SK-N-SH (cell line): ENCODE measurements around the gene DISP2. TPM values are rescaled to one million over a fixed set of nuclear protein-coding genes. Genes with fewer than 3 reads are reported as not detected.

Experiments used
- CTCF ChIA-PET: fragments of 300-600, 350-600 bp; formaldehyde crosslinking; extraction: SDS; loops from one replicate; lab custom pipeline; 2021; lab: Yijun Ruan, JAX
- POLR2A ChIA-PET: fragments of 350-600 bp; sonication (Branson Sonifier 250); formaldehyde crosslinking; extraction: SDS; loops from one replicate; lab custom pipeline; 2020; ENCODE audit warnings: antibody characterized with exemption, inconsistent platforms; lab: Yijun Ruan, JAX
- DNase-seq: peaks from one replicate; pipeline ENCODE4 v3.0.0; 2012
- H2AFZ ChIP-seq: fragments of 200-600 bp; sonication (generic); 2 replicates; pipeline ENCODE4 v1.8.1; 2016; ENCODE audit warnings: antibody characterized with exemption, mild to moderate bottlenecking, low read depth
- H3F3A ChIP-seq: fragments of 200-600 bp; sonication (generic); replicated peaks from 2 replicates; pipeline ENCODE3; 2016; ENCODE audit warnings: antibody characterized with exemption, mild to moderate bottlenecking; ENCODE audit not compliant: insufficient read depth
- H3K27ac ChIP-seq, 2 experiments: fragments of 200-500 bp in 1 of 2; fragments of 200-600 bp in 1 of 2; sonication (Bioruptor generic) in 1 of 2; sonication (generic), shearing (Covaris generic) in 1 of 2; 2 replicates each; pipeline versions ENCODE4 v1.5.1 to v1.6.1; 2014 to 2016; ENCODE audit warnings: low read depth in 2 of 2, inconsistent platforms in 1 of 2, low read length in 1 of 2, mild to moderate bottlenecking in 1 of 2, mixed read lengths in 1 of 2
- H3K27me3 ChIP-seq: fragments of 200-600 bp; sonication (generic), shearing (Covaris generic); 2 replicates; pipeline ENCODE4 v1.6.1; 2016; ENCODE audit warnings: mixed run types; ENCODE audit not compliant: insufficient read depth
- H3K36me3 ChIP-seq, 2 experiments: fragments of 200-500 bp in 1 of 2; fragments of 200-600 bp in 1 of 2; sonication (Bioruptor generic) in 1 of 2; sonication (generic) in 1 of 2; replicated peaks in 1 of 2; 2 replicates each; pipeline versions ENCODE3 to v1.5.1; 2014 to 2016; ENCODE audit warnings: low read length in 1 of 2, mild to moderate bottlenecking in 1 of 2; ENCODE audit not compliant: insufficient read depth in 2 of 2, control insufficient read depth in 1 of 2
- H3K4me1 ChIP-seq, 2 experiments: fragments of 200-500 bp in 1 of 2; fragments of 200-600 bp in 1 of 2; sonication (Bioruptor generic) in 1 of 2; sonication (generic), shearing (Covaris generic) in 1 of 2; 2 replicates each; pipeline versions ENCODE4 v1.5.1 to v1.6.1; 2014 to 2016; ENCODE audit warnings: low read depth in 1 of 2, low read length in 1 of 2, mixed run types in 1 of 2; ENCODE audit not compliant: insufficient read depth in 2 of 2, control insufficient read depth in 1 of 2
- H3K4me2 ChIP-seq: fragments of 200-600 bp; sonication (generic), shearing (Covaris generic); 2 replicates; pipeline ENCODE4 v1.6.1; 2017; ENCODE audit warnings: mixed run types
- H3K4me3 ChIP-seq, 2 experiments: fragments of 200-500 bp in 1 of 2; fragments of 200-600 bp in 1 of 2; sonication (Bioruptor generic) in 1 of 2; sonication (generic), shearing (Covaris generic) in 1 of 2; 2 replicates each; pipeline versions ENCODE4 v1.5.1 to v1.8.1; 2014 to 2016; ENCODE audit warnings: low read depth in 2 of 2, inconsistent platforms in 1 of 2, low read length in 1 of 2, mild to moderate bottlenecking in 1 of 2, mixed read lengths in 1 of 2, moderate library complexity in 1 of 2
- H3K79me2 ChIP-seq: fragments of 200-600 bp; sonication (generic); 2 replicates; pipeline ENCODE4 v1.8.1; 2017; ENCODE audit warnings: mild to moderate bottlenecking; ENCODE audit not compliant: insufficient read depth
- H3K9ac ChIP-seq: fragments of 200-600 bp; sonication (generic); 2 replicates; pipeline ENCODE4 v1.6.1; 2017; ENCODE audit warnings: mixed run types
- H3K9me2 ChIP-seq: fragments of 200-600 bp; sonication (generic); 2 replicates; pipeline ENCODE4 v1.6.1; 2017; ENCODE audit warnings: mixed run types
- H3K9me3 ChIP-seq: fragments of 200-600 bp; sonication (generic); 2 replicates; pipeline ENCODE4 v1.6.1; 2017; ENCODE audit warnings: mixed run types, mild to moderate bottlenecking, moderate library complexity
- H4K20me1 ChIP-seq: fragments of 200-600 bp; sonication (generic); 2 replicates; pipeline ENCODE4 v1.6.1; 2017; ENCODE audit warnings: mild to moderate bottlenecking, mixed run types; ENCODE audit not compliant: insufficient read depth
- CHD2 ChIP-seq: fragments of 150-350 bp; IDR thresholded peaks from 2 replicates; pipeline ENCODE4 v1.6.1; 2018; ENCODE audit warnings: low read length; ENCODE audit not compliant: partially characterized antibody
- EZH2phosphoT487 ChIP-seq: fragments of 200-600 bp; sonication (generic); IDR thresholded peaks from 2 replicates; pipeline ENCODE4 v1.6.1; 2017; ENCODE audit warnings: low read depth, mixed run types, mild to moderate bottlenecking, antibody characterized with exemption, moderate library complexity, borderline replicate concordance
- FOSL2 ChIP-seq: IDR thresholded peaks from 2 replicates; pipeline ENCODE4 v1.4.0; 2012; ENCODE audit warnings: low read depth, mild to moderate bottlenecking, moderate library complexity, borderline replicate concordance
- FOXJ3 ChIP-seq: sonication (generic); formaldehyde crosslinking; IDR thresholded peaks from 2 replicates; pipeline ENCODE4 v1.5.1; 2020; ENCODE audit warnings: mild to moderate bottlenecking, missing genetic modification reagents
- FOXM1 ChIP-seq: IDR thresholded peaks from 2 replicates; pipeline ENCODE4 v1.4.0; 2012; ENCODE audit warnings: low read depth, mild to moderate bottlenecking
- GABPA ChIP-seq: IDR thresholded peaks from 2 replicates; pipeline ENCODE4 v1.4.0; 2012; ENCODE audit warnings: low read depth, mild to moderate bottlenecking
- GATA2 ChIP-seq: sonication (generic); formaldehyde crosslinking; IDR thresholded peaks from 2 replicates; pipeline ENCODE4 v1.5.0; 2020; ENCODE audit warnings: mild to moderate bottlenecking, missing genetic modification reagents
- JUND ChIP-seq: IDR thresholded peaks from 2 replicates; pipeline ENCODE4 v1.4.0; 2012
- MEF2A ChIP-seq: IDR thresholded peaks from 2 replicates; pipeline ENCODE4 v1.4.0; 2012; ENCODE audit warnings: low read depth, borderline replicate concordance
- MXI1 ChIP-seq: IDR thresholded peaks from 2 replicates; pipeline ENCODE4 v1.6.1; 2012; ENCODE audit warnings: mild to moderate bottlenecking, low read depth, low read length, improper control_type of control experiment
- NFIC ChIP-seq: IDR thresholded peaks from 2 replicates; pipeline ENCODE4 v1.4.0; 2012; ENCODE audit warnings: borderline replicate concordance
- NRF1 ChIP-seq: IDR thresholded peaks from 2 replicates; pipeline ENCODE4 v1.6.1; 2012; ENCODE audit warnings: low read depth, mild to moderate bottlenecking, low read length
- POLR2AphosphoS5 ChIP-seq: IDR thresholded peaks from 2 replicates; pipeline ENCODE4 v1.6.1; 2012; ENCODE audit warnings: low read depth, low read length
- RFX5 ChIP-seq: IDR thresholded peaks from 2 replicates; pipeline ENCODE4 v1.6.1; 2012; ENCODE audit warnings: mild to moderate bottlenecking, improper control_type of control experiment, low read length
- RXRA ChIP-seq: IDR thresholded peaks from 2 replicates; pipeline ENCODE4 v1.4.0; 2012; ENCODE audit warnings: low read depth, mild to moderate bottlenecking, borderline replicate concordance
- TAF1 ChIP-seq: IDR thresholded peaks from 2 replicates; pipeline ENCODE4 v1.6.1; 2012; ENCODE audit warnings: low read depth, mild to moderate bottlenecking, low read length, moderate library complexity, borderline replicate concordance
- TCF12 ChIP-seq: IDR thresholded peaks from 2 replicates; pipeline ENCODE4 v1.4.0; 2012
- YY1 ChIP-seq: IDR thresholded peaks from 2 replicates; pipeline ENCODE4 v1.4.0; 2012; ENCODE audit warnings: low read depth, mild to moderate bottlenecking
- WGBS: methylation state at CpG from one replicate; pipeline ENCODE4 v1.1.6; 2017; ENCODE audit warnings: low lambda C conversion rate; 5-methylcytosine and 5-hydroxymethylcytosine counted together
- polyA plus RNA-seq, 3 experiments: library from polyadenylated mRNA; depleted of rRNA; stranded (reverse); fragments of >200 nt; gene quantifications; 2 replicates each; pipeline ENCODE4 v1.2.3, GENCODE V29; 2012
- TF ChIP-seq, protein P1 (sequence below): IDR thresholded peaks from 2 replicates; pipeline ENCODE4; 2012
- TF ChIP-seq, protein P2 (sequence below): fragments of 200-600 bp; sonication (generic); IDR thresholded peaks from 2 replicates; pipeline ENCODE4 v1.6.1; 2017; ENCODE audit warnings: antibody characterized with exemption, mild to moderate bottlenecking, moderate library complexity
- TF ChIP-seq, protein P3 (sequence below): fragments of 150-350 bp; IDR thresholded peaks from 2 replicates; pipeline ENCODE4 v1.6.1; 2017; ENCODE audit warnings: antibody characterized with exemption, low read length, low read depth, borderline replicate concordance

The DISP2 gene
- polyA plus RNA-seq, 1 of the 3 experiments (the other 2 are of a cell fraction) = 0.12 TPM

DNA sequence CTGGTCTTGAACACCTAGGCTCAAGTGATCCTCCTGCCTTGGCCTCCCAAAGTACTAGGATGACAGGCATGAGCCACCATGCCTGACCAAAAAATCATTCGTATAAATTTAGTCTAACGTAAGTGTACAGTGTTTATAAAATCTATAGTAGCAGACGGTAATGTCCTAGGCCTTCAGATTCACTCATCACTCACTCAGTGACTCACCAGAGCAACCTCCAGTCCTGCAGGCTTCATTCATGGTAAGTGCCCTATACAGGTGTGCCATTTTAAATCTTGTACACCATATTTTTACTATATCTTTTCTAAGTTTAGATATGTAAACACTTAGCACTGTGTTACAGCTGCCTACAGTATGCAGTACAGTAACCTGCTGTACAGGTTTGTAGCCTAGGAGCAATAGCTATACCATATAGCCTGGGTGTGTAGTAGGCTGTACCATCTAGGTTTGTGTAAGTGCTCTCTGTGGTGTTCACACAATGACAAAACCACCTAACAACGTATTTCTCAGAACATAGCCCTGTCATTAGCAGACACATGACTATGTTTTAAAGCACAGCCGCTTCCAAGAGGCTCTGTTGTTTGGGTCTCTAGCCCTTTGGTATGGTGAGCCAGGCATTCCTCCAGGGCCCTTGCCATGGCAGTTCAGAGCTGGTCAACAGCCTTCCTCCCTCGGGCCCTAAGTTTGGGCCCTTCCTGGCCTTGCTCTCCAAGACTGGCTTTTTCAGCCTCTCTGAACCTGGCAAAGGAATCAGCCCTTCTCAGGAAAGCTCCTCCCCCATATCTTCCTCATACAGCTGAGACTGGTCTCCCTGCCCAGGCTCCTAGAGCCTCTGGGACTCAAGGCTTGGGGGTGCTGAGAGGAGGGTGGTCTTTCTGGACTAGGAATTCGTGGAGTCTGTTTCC is 15.4 kb upstream of the DISP2 start:
- 41% methylated on average over 4 of the region's 7 CpGs for WGBS
- POLR2A ChIA-PET = no interaction called here
- peak overlapping the region; percentile 57 for H3K4me2 ChIP-seq
- peaks cover 41% of the 10 kb centered on the region for H3F3A ChIP-seq
- no peaks in the 10 kb centered on the region for H3K9me3 ChIP-seq
- H3K4me3 ChIP-seq = no peak overlapping the region
- H3K36me3 ChIP-seq = no peaks in the 10 kb centered on the region
- DNase-seq = no peak
- H3K9ac ChIP-seq = peak overlapping the region; percentile 79
- no peaks in the 10 kb centered on the region for H3K9me2 ChIP-seq
- H3K27ac ChIP-seq = peak overlapping the region; percentile 24 to 98
- H4K20me1 ChIP-seq = no peaks in the 10 kb centered on the region
- peaks cover 51% of the 10 kb centered on the region in 2 experiments; a peak in 3 of 4 replicates for H3K4me1 ChIP-seq
- no peaks in the 10 kb centered on the region for H3K27me3 ChIP-seq
- TF ChIP-seq FOSL2 = peak; percentile 39; the same call in 1 of the 2 replicates
- TF ChIP-seq, protein P1, sequence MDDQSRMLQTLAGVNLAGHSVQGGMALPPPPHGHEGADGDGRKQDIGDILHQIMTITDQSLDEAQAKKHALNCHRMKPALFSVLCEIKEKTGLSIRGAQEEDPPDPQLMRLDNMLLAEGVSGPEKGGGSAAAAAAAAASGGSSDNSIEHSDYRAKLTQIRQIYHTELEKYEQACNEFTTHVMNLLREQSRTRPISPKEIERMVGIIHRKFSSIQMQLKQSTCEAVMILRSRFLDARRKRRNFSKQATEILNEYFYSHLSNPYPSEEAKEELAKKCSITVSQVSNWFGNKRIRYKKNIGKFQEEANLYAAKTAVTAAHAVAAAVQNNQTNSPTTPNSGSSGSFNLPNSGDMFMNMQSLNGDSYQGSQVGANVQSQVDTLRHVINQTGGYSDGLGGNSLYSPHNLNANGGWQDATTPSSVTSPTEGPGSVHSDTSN = peak; percentile 50; the same call in 1 of the 2 replicates
- no peak for TF ChIP-seq TCF12
- peaks cover 35% of the 10 kb centered on the region for H3K79me2 ChIP-seq
- H2AFZ ChIP-seq = peak overlapping the region; percentile 16
- CTCF ChIA-PET = interaction anchor here (3.3 to 70.6 kb wide), 5 partner anchors 1 to 79 kb away, joined by 21 to 2194 read pairs (median 299); partner anchors contain the start of genes ANKRD63, CCDC9B, DISP2 and INAFM2

DNA sequence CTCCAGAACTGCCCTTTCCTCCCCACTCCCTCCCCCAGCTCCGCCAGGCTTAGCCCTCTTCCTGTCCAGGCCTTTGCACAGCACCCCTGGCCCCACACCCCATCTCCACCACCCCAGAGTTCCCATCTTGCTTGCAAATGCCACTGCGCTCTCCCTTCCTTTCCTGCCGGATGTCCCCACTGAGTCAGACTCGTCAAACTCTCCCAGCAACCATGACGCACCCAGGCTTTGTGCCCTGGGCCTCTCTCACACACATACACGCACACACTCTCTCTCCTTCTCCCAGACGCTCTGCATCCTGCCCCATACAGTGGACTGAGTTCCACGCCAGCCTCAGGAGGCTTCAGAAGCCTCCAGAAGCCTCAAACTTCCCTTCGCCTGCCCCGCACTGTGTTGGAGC is 14.5 kb upstream of the DISP2 start:
- peak overlapping the region; percentile 79 for H3K9ac ChIP-seq
- H3K4me1 ChIP-seq = peaks cover 43 to 44% of the 10 kb centered on the region in 2 experiments; a peak in 3 of 4 replicates
- peak overlapping the region; percentile 24 to 98; a peak in 3 of 4 replicates for H3K27ac ChIP-seq
- H3K9me3 ChIP-seq = no peaks in the 10 kb centered on the region
- no peaks in the 10 kb centered on the region for H4K20me1 ChIP-seq
- POLR2A ChIA-PET = no interaction called here
- no peaks in the 10 kb centered on the region for H3K36me3 ChIP-seq
- peaks cover 27% of the 10 kb centered on the region for H3K79me2 ChIP-seq
- no peak for DNase-seq
- no peaks in the 10 kb centered on the region for H3K27me3 ChIP-seq
- peaks cover 41% of the 10 kb centered on the region for H3F3A ChIP-seq
- CTCF ChIA-PET = interaction anchor here (1.8 to 70.6 kb wide), 6 partner anchors 2 to 102 kb away, joined by 8 to 2194 read pairs (median 160); partner anchors contain the start of genes ANKRD63, CCDC9B, DISP2 and INAFM2
- WGBS = 21% methylated on average over 9 of the region's 10 CpGs
- no peaks in the 10 kb centered on the region for H3K9me2 ChIP-seq
- H2AFZ ChIP-seq = no peak overlapping the region; the same call in 1 of the 2 replicates
- peak overlapping the region; percentile 57 for H3K4me2 ChIP-seq
- H3K4me3 ChIP-seq = no peak overlapping the region
- TF ChIP-seq JUND = no peak; the same call in 1 of the 2 replicates
- no peak for TF ChIP-seq MEF2A
- TF ChIP-seq, protein P1 = peak; percentile 56; the same call in 1 of the 2 replicates
- peak; percentile 66; the same call in 1 of the 2 replicates for TF ChIP-seq POLR2AphosphoS5
- peak; percentile 69 for TF ChIP-seq TAF1
- TF ChIP-seq, protein P2, sequence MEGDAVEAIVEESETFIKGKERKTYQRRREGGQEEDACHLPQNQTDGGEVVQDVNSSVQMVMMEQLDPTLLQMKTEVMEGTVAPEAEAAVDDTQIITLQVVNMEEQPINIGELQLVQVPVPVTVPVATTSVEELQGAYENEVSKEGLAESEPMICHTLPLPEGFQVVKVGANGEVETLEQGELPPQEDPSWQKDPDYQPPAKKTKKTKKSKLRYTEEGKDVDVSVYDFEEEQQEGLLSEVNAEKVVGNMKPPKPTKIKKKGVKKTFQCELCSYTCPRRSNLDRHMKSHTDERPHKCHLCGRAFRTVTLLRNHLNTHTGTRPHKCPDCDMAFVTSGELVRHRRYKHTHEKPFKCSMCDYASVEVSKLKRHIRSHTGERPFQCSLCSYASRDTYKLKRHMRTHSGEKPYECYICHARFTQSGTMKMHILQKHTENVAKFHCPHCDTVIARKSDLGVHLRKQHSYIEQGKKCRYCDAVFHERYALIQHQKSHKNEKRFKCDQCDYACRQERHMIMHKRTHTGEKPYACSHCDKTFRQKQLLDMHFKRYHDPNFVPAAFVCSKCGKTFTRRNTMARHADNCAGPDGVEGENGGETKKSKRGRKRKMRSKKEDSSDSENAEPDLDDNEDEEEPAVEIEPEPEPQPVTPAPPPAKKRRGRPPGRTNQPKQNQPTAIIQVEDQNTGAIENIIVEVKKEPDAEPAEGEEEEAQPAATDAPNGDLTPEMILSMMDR = no peak
- peak; percentile 74 for TF ChIP-seq NFIC
- TF ChIP-seq GATA2 (CRISPR knock-in tag) = no peak
- TF ChIP-seq, protein P3, sequence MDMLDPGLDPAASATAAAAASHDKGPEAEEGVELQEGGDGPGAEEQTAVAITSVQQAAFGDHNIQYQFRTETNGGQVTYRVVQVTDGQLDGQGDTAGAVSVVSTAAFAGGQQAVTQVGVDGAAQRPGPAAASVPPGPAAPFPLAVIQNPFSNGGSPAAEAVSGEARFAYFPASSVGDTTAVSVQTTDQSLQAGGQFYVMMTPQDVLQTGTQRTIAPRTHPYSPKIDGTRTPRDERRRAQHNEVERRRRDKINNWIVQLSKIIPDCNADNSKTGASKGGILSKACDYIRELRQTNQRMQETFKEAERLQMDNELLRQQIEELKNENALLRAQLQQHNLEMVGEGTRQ = no peak
- no peak for TF ChIP-seq FOXJ3 (CRISPR knock-in tag)
- peak; percentile 97 for TF ChIP-seq RFX5
- TF ChIP-seq NRF1 = no peak
- TF ChIP-seq RXRA = no peak
- no peak for TF ChIP-seq MXI1
- no peak for TF ChIP-seq EZH2phosphoT487
- TF ChIP-seq YY1 = no peak
- no peak for TF ChIP-seq FOXM1
- no peak for TF ChIP-seq CHD2
- TF ChIP-seq GABPA = peak; percentile 57; the same call in 1 of the 2 replicates
